GM23338 (cell line): Measurements from ENCODE around the gene CUX1. TPM values are rescaled to one million over a fixed set of nuclear protein-coding genes. Genes with fewer than 3 reads are reported as not detected.

Source experiments
- ATAC-seq: fragments of 200-7000 bp; cut with Tn5 transposase; 3 replicates; pipeline ENCODE4 v1.9.1; 2020
- DNase-seq: peaks from one replicate; pipeline ENCODE4 v3.0.0-alpha.2; 2015; ENCODE audit warnings: low spot score
- H2AFZ ChIP-seq: fragments of 200-600 bp; sonication (generic); 2 replicates; pipeline ENCODE4 v1.8.0; 2016; ENCODE audit warnings: antibody characterized with exemption, mild to moderate bottlenecking, moderate library complexity
- H3F3A ChIP-seq: fragments of 200-600 bp; sonication (generic); replicated peaks from 2 replicates; pipeline ENCODE4 v1.8.0; 2017; ENCODE audit warnings: antibody characterized with exemption, mixed run types, low read depth
- H3K27ac ChIP-seq: fragments of 200-600 bp; sonication (generic); 2 replicates; pipeline ENCODE4 v1.6.1; 2016; ENCODE audit warnings: low read depth
- H3K27me3 ChIP-seq: fragments of 200-600 bp; sonication (generic); 2 replicates; pipeline ENCODE4 v1.8.0; 2016; ENCODE audit warnings: mild to moderate bottlenecking, mixed run types, moderate library complexity; ENCODE audit not compliant: insufficient read depth
- H3K36me3 ChIP-seq: fragments of 200-600 bp; sonication (generic); 2 replicates; pipeline ENCODE4 v1.8.0; 2016; ENCODE audit warnings: mild to moderate bottlenecking; ENCODE audit not compliant: insufficient read depth
- H3K4me1 ChIP-seq: fragments of 200-600 bp; sonication (generic); 2 replicates; pipeline ENCODE4 v1.8.0; 2016; ENCODE audit warnings: mild to moderate bottlenecking, moderate library complexity; ENCODE audit not compliant: insufficient read depth
- H3K4me2 ChIP-seq: fragments of 200-600 bp; sonication (generic); 2 replicates; pipeline ENCODE4 v1.7.1; 2017; ENCODE audit warnings: mixed run types
- H3K4me3 ChIP-seq: fragments of 200-600 bp; sonication (generic); 2 replicates; pipeline ENCODE4 v1.6.1; 2016; ENCODE audit warnings: mixed run types
- H3K79me2 ChIP-seq: fragments of 200-600 bp; sonication (generic); replicated peaks from 2 replicates; pipeline ENCODE4 v1.8.0; 2017; ENCODE audit warnings: mild to moderate bottlenecking; ENCODE audit not compliant: insufficient read depth
- H3K9me2 ChIP-seq: fragments of 200-600 bp; sonication (generic); 2 replicates; pipeline ENCODE4 v1.8.0; 2017; ENCODE audit not compliant: insufficient read depth
- H4K20me1 ChIP-seq: fragments of 200-600 bp; sonication (generic); replicated peaks from 2 replicates; pipeline ENCODE4 v1.8.0; 2017; ENCODE audit warnings: mild to moderate bottlenecking; ENCODE audit not compliant: insufficient read depth
- H3K27ac Mint-ChIP-seq: 2 replicates; pipeline ENCODE4 v1.8.0; 2020; ENCODE audit warnings: inconsistent platforms, mild to moderate bottlenecking, moderate library complexity, mixed read lengths
- H3K27me3 Mint-ChIP-seq: 3 replicates; pipeline ENCODE4 v1.8.0; 2022; ENCODE audit warnings: low read depth, mild to moderate bottlenecking, moderate library complexity, mixed read lengths, inconsistent platforms; ENCODE audit not compliant: insufficient read depth, poor library complexity
- H3K36me3 Mint-ChIP-seq: 3 replicates; pipeline ENCODE4 v1.8.0; 2021; ENCODE audit warnings: low read depth, mild to moderate bottlenecking, inconsistent platforms, moderate library complexity, mixed read lengths
- H3K4me1 Mint-ChIP-seq: 3 replicates; pipeline ENCODE4 v1.8.0; 2020; ENCODE audit warnings: mild to moderate bottlenecking, inconsistent platforms, mixed read lengths
- H3K4me3 Mint-ChIP-seq: 3 replicates; pipeline ENCODE4 v1.8.0; 2021; ENCODE audit warnings: moderate library complexity, mild to moderate bottlenecking, inconsistent platforms, mixed read lengths
- H3K9me3 Mint-ChIP-seq: 3 replicates; pipeline ENCODE4 v1.8.0; 2020; ENCODE audit warnings: moderate library complexity, mild to moderate bottlenecking, inconsistent platforms, mixed read lengths
- CREB1 ChIP-seq: fragments of 250-450 bp; sonication (Bioruptor Pico); IDR thresholded peaks from 2 replicates; pipeline ENCODE4 v1.5.0; 2020; ENCODE audit warnings: low read depth, mild to moderate bottlenecking, moderate library complexity
- CTCF ChIP-seq, 2 experiments: fragments of 200-600 bp in 1 of 2; sonication (generic) in 1 of 2; conservative IDR thresholded peaks; 2 replicates each; pipeline versions ENCODE4 v1.5.1 to v1.6.1; 2016 to 2017; ENCODE audit warnings: antibody characterized with exemption in 2 of 2, low read depth in 2 of 2, mild to moderate bottlenecking in 2 of 2, moderate library complexity in 1 of 2
- EZH2 ChIP-seq: fragments of 200-600 bp; sonication (generic); IDR thresholded peaks from one replicate; pipeline ENCODE4 v1.8.0; 2017; ENCODE audit warnings: antibody characterized with exemption, mild to moderate bottlenecking, low read depth; ENCODE audit not compliant: unreplicated experiment
- JUNB ChIP-seq: IDR thresholded peaks from one replicate; pipeline ENCODE4 v1.6.1; 2016; ENCODE audit warnings: antibody characterized with exemption; ENCODE audit not compliant: unreplicated experiment
- NANOG ChIP-seq: IDR thresholded peaks from 2 replicates; pipeline ENCODE4 v1.6.1; 2016; ENCODE audit warnings: antibody characterized with exemption, borderline replicate concordance
- POLR2AphosphoS5 ChIP-seq: IDR thresholded peaks from 2 replicates; pipeline ENCODE4 v1.6.1; 2016; ENCODE audit warnings: antibody characterized with exemption, low read depth
- REST ChIP-seq: IDR thresholded peaks from one replicate; pipeline ENCODE4 v1.6.1; 2018; ENCODE audit warnings: antibody characterized with exemption; ENCODE audit not compliant: unreplicated experiment
- STAT1 ChIP-seq: IDR thresholded peaks from one replicate; pipeline ENCODE4 v1.6.1; 2016; ENCODE audit warnings: antibody characterized with exemption; ENCODE audit not compliant: unreplicated experiment
- ZNF114 ChIP-seq: fragments of 250-450 bp; sonication (Bioruptor Pico); IDR thresholded peaks from 2 replicates; pipeline ENCODE4 v1.5.0; 2020; ENCODE audit warnings: mild to moderate bottlenecking, moderate library complexity
- polyA plus RNA-seq: library from polyadenylated mRNA; unstranded; fragments of >200 nt; fragmentation: Nextera tagmentation; extraction: Ambion mirVana; gene quantifications from 2 replicates; pipeline ENCODE4 v1.2.1, GENCODE V29; 2016
- total RNA-seq: library from RNA; depleted of rRNA; stranded (reverse); fragments of >200 nt; shearing (Covaris generic); gene quantifications from 2 replicates; pipeline ENCODE4 v1.2.3, GENCODE V29; 2014
- TF ChIP-seq, protein P1 (sequence below): fragments of 250-450 bp; sonication (Bioruptor Pico); IDR thresholded peaks from 2 replicates; pipeline ENCODE4 v1.5.0; 2020; ENCODE audit warnings: mild to moderate bottlenecking, moderate library complexity

The CUX1 gene
- total and polyA plus RNA-seq, 2 experiments from 2014 or later, result 49.9 to 64.0 TPM

DNA sequence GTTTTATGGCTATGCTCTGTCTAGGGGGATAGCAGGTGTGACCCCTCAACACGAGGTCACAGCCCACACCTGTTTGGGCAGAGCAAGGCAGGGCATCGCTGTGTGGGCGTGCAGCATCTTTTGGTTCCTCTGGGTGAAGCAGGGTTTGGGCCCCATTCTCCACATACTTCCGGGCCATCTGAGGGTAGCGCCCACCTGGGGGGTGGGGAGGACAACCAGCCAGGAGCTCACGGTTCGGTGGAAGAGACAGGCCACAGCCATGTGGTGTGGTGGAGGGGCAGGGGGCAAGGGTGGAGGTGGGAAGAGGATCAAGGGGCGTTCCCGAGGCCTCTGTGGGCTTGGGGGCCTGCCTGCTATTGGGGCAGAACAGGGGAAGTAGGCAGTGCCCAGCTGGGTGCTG lies 471.6 kb downstream of the CUX1 start:
- no peaks in the 10 kb centered on the region for H3K9me3 Mint-ChIP-seq
- no peaks in the 10 kb centered on the region for H3K9me2 ChIP-seq
- no peak overlapping the region for H3K4me3 ChIP-seq
- no peak overlapping the region; the same call in 2 of the 3 replicates for H3K4me3 Mint-ChIP-seq
- H3K27ac ChIP-seq, result no peak overlapping the region
- H2AFZ ChIP-seq, result no peak overlapping the region
- H3K79me2 ChIP-seq, result no peaks in the 10 kb centered on the region; the same call in 1 of the 2 replicates
- peaks cover 3% of the 10 kb centered on the region; the same call in 1 of the 3 replicates for H3K36me3 Mint-ChIP-seq
- ATAC-seq (no peak), DNase-seq (no peak)
- peaks cover 21% of the 10 kb centered on the region for H3K27me3 Mint-ChIP-seq
- 0 out of 2 replicates have a peak, but pooled peaks cover 10% of the 10 kb centered on the region for H3F3A ChIP-seq
- TF ChIP-seq POLR2AphosphoS5 (no peak), CREB1 (CRISPR knock-in tag) (no peak), NANOG (no peak), REST (no peak), EZH2 (no peak), STAT1 (no peak), JUNB (no peak), ZNF114 (CRISPR knock-in tag) (no peak), CTCF (conservative IDR thresholded peaks at IDR 0.05; ENCODE audit: low read depth in 2 of 2) (no peak)
- TF ChIP-seq, protein P1, sequence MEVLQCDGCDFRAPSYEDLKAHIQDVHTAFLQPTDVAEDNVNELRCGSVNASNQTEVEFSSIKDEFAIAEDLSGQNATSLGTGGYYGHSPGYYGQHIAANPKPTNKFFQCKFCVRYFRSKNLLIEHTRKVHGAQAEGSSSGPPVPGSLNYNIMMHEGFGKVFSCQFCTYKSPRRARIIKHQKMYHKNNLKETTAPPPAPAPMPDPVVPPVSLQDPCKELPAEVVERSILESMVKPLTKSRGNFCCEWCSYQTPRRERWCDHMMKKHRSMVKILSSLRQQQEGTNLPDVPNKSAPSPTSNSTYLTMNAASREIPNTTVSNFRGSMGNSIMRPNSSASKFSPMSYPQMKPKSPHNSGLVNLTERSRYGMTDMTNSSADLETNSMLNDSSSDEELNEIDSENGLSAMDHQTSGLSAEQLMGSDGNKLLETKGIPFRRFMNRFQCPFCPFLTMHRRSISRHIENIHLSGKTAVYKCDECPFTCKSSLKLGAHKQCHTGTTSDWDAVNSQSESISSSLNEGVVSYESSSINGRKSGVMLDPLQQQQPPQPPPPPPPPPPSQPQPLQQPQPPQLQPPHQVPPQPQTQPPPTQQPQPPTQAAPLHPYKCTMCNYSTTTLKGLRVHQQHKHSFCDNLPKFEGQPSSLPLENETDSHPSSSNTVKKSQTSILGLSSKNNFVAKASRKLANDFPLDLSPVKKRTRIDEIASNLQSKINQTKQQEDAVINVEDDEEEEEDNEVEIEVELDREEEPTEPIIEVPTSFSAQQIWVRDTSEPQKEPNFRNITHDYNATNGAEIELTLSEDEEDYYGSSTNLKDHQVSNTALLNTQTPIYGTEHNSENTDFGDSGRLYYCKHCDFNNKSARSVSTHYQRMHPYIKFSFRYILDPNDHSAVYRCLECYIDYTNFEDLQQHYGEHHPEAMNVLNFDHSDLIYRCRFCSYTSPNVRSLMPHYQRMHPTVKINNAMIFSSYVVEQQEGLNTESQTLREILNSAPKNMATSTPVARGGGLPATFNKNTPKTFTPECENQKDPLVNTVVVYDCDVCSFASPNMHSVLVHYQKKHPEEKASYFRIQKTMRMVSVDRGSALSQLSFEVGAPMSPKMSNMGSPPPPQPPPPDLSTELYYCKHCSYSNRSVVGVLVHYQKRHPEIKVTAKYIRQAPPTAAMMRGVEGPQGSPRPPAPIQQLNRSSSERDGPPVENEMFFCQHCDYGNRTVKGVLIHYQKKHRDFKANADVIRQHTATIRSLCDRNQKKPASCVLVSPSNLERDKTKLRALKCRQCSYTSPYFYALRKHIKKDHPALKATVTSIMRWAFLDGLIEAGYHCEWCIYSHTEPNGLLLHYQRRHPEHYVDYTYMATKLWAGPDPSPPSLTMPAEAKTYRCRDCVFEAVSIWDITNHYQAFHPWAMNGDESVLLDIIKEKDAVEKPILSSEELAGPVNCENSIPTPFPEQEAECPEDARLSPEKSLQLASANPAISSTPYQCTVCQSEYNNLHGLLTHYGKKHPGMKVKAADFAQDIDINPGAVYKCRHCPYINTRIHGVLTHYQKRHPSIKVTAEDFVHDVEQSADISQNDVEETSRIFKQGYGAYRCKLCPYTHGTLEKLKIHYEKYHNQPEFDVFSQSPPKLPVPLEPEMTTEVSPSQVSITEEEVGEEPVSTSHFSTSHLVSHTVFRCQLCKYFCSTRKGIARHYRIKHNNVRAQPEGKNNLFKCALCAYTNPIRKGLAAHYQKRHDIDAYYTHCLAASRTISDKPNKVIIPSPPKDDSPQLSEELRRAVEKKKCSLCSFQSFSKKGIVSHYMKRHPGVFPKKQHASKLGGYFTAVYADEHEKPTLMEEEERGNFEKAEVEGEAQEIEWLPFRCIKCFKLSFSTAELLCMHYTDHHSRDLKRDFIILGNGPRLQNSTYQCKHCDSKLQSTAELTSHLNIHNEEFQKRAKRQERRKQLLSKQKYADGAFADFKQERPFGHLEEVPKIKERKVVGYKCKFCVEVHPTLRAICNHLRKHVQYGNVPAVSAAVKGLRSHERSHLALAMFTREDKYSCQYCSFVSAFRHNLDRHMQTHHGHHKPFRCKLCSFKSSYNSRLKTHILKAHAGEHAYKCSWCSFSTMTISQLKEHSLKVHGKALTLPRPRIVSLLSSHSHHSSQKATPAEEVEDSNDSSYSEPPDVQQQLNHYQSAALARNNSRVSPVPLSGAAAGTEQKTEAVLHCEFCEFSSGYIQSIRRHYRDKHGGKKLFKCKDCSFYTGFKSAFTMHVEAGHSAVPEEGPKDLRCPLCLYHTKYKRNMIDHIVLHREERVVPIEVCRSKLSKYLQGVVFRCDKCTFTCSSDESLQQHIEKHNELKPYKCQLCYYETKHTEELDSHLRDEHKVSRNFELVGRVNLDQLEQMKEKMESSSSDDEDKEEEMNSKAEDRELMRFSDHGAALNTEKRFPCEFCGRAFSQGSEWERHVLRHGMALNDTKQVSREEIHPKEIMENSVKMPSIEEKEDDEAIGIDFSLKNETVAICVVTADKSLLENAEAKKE (CRISPR knock-in tag), result no peak
- H3K36me3 ChIP-seq, result no peaks in the 10 kb centered on the region; the same call in 1 of the 2 replicates
- H3K27ac Mint-ChIP-seq, result no peak overlapping the region
- H4K20me1 ChIP-seq, result peaks cover 18% of the 10 kb centered on the region
- peaks cover 38% of the 10 kb centered on the region for H3K4me1 Mint-ChIP-seq
- no peak overlapping the region for H3K4me2 ChIP-seq
- H3K4me1 ChIP-seq, result peaks cover 25% of the 10 kb centered on the region
- H3K27me3 ChIP-seq, result peaks cover 17% of the 10 kb centered on the region; the same call in 1 of the 2 replicates
